HepG2 (cell line): Measurements from ENCODE around the gene LAMB2. TPM values are rescaled to one million over a fixed set of nuclear protein-coding genes. Genes with fewer than 3 reads are reported as not detected.

Experiments
- AFF4 ChIP-seq: sonication (generic); formaldehyde crosslinking; IDR thresholded peaks from 2 replicates; pipeline ENCODE4 v1.4.0; 2020; ENCODE audit warnings: missing genetic modification reagents
- EHMT2 ChIP-seq: fragments of 200-600 bp; sonication (generic); IDR thresholded peaks from 2 replicates; pipeline ENCODE4 v1.7.0; 2017; ENCODE audit warnings: antibody characterized with exemption, low read depth, low read length, borderline replicate concordance
- HNF1B ChIP-seq: sonication (generic); formaldehyde crosslinking; IDR thresholded peaks from 2 replicates; pipeline ENCODE4 v1.5.1; 2020; ENCODE audit warnings: mild to moderate bottlenecking, moderate library complexity, missing genetic modification reagents
- LCORL ChIP-seq, 2 experiments: fragments of 450-650 bp in 1 of 2; sonication (generic) in 1 of 2; formaldehyde crosslinking in 1 of 2; IDR thresholded peaks; 2 replicates each; pipeline versions ENCODE4 v1.5.0 to v1.6.1; 2017 to 2020; ENCODE audit warnings: antibody characterized with exemption in 1 of 2, missing genetic modification reagents in 1 of 2
- MXD4 ChIP-seq: IDR thresholded peaks from 2 replicates; pipeline ENCODE4 v1.6.1; 2016; ENCODE audit warnings: mild to moderate bottlenecking, missing biosample characterization, missing genetic modification reagents
- NCOR1 ChIP-seq: fragments of 200-600 bp; sonication (generic); IDR thresholded peaks from 2 replicates; pipeline ENCODE4 v1.7.0; 2017; ENCODE audit warnings: antibody characterized with exemption, low read length, borderline replicate concordance
- PAF1 ChIP-seq: IDR thresholded peaks from 2 replicates; pipeline ENCODE4 v1.6.1; 2016; ENCODE audit warnings: missing genetic modification reagents, missing compliant biosample characterization
- PHF21A ChIP-seq: sonication (generic); formaldehyde crosslinking; IDR thresholded peaks from 2 replicates; pipeline ENCODE4 v1.5.0; 2020; ENCODE audit warnings: mild to moderate bottlenecking, missing genetic modification reagents
- POGZ ChIP-seq: sonication (generic); formaldehyde crosslinking; IDR thresholded peaks from 2 replicates; pipeline ENCODE4 v1.4.0; 2020; ENCODE audit warnings: mild to moderate bottlenecking, missing genetic modification reagents
- RXRB ChIP-seq: IDR thresholded peaks from 2 replicates; pipeline ENCODE4 v1.6.1; 2016; ENCODE audit warnings: borderline replicate concordance, missing genetic modification reagents, missing compliant biosample characterization
- SMARCE1 ChIP-seq: fragments of 450-650 bp; IDR thresholded peaks from 2 replicates; pipeline ENCODE4 v1.6.1; 2017; ENCODE audit warnings: borderline replicate concordance
- SOX13 ChIP-seq, 3 experiments: fragments of 450-650 bp in 1 of 3; sonication (generic) in 1 of 3; formaldehyde crosslinking in 1 of 3; IDR thresholded peaks in 2 of 3; conservative IDR thresholded peaks in 1 of 3; 2 replicates each; pipeline versions ENCODE4 v1.5.0 to v1.6.1; 2016 to 2020; ENCODE audit warnings: antibody characterized with exemption in 1 of 3, mild to moderate bottlenecking in 1 of 3, missing compliant biosample characterization in 1 of 3, missing genetic modification reagents in 1 of 3, moderate library complexity in 1 of 3
- SP4 ChIP-seq: sonication (generic); formaldehyde crosslinking; IDR thresholded peaks from 2 replicates; pipeline ENCODE4 v1.8.1; 2023; ENCODE audit warnings: mild to moderate bottlenecking, missing genetic modification reagents
- SSRP1 ChIP-seq: IDR thresholded peaks from 2 replicates; pipeline ENCODE4 v1.6.1; 2016; ENCODE audit warnings: control low read depth
- TEAD3 ChIP-seq: optimal IDR thresholded peaks from 2 replicates; pipeline ENCODE3; 2016; ENCODE audit warnings: borderline replicate concordance
- ZFP36L2 ChIP-seq: sonication (generic); formaldehyde crosslinking; IDR thresholded peaks from 2 replicates; pipeline ENCODE4 v1.4.0; 2020; ENCODE audit warnings: missing genetic modification reagents
- ZNF510 ChIP-seq: sonication (generic); formaldehyde crosslinking; IDR thresholded peaks from 2 replicates; pipeline ENCODE4 v1.4.0; 2020; ENCODE audit warnings: low read depth, mild to moderate bottlenecking, missing genetic modification reagents
- ZNF572 ChIP-seq: sonication (generic); formaldehyde crosslinking; IDR thresholded peaks from 2 replicates; pipeline ENCODE4 v1.5.1; 2020; ENCODE audit warnings: mild to moderate bottlenecking, missing genetic modification reagents
- ZNF709 ChIP-seq: sonication (generic); formaldehyde crosslinking; IDR thresholded peaks from 2 replicates; pipeline ENCODE4 v1.5.0; 2020; ENCODE audit warnings: mild to moderate bottlenecking, missing genetic modification reagents
- ZNF770 ChIP-seq: sonication (generic); formaldehyde crosslinking; IDR thresholded peaks from 2 replicates; pipeline ENCODE4 v1.5.0; 2020; ENCODE audit warnings: mild to moderate bottlenecking, missing genetic modification reagents
- polyA plus RNA-seq, 8 experiments: library from polyadenylated mRNA; depleted of rRNA in 3 of 8; stranded (reverse) in 7 of 8; unstranded in 1 of 8; fragments of >200 nt; fragmentation: Illumina TruSeq in 4 of 8; extraction: Trizol in 4 of 8; gene quantifications; 2 replicates each; pipeline versions ENCODE4 v1.2.1 to v1.2.3, GENCODE V29; 2011 to 2016; ENCODE audit warnings: low read depth in 4 of 8, missing spikeins in 1 of 8, mixed read lengths in 1 of 8; ENCODE audit not compliant: insufficient read depth in 1 of 8
- total RNA-seq, 5 experiments: library from RNA; depleted of rRNA; stranded (reverse); fragments of >200 nt; fragmentation: Illumina TruSeq; extraction: Trizol; gene quantifications; 2 replicates each; pipeline ENCODE4 v1.2.3, GENCODE V29; 2016; ENCODE audit warnings: low read depth in 1 of 5

LAMB2 gene
- total and polyA plus RNA-seq, 2 of the 13 experiments (the other 11 are each of a cell fraction or from before 2014, with no cell fraction given): 208 to 443 TPM

- TF ChIP-seq ZNF510 (0 out of 2 replicates have a peak, but pooled peaks have one; percentile 61), ZNF709 (CRISPR knock-in tag) (peak; percentile 81; the same call in 1 of the 2 replicates), HNF1B (CRISPR knock-in tag) (peak; percentile 70), NCOR1 (peak; percentile 52; the same call in 1 of the 2 replicates), ZFP36L2 (no peak), AFF4 (CRISPR knock-in tag) (no peak), SMARCE1 (no peak), LCORL (IDR thresholded peaks at IDR 0.05) (no peak), LCORL (CRISPR knock-in tag; IDR thresholded peaks at IDR 0.05) (no peak; the same call in 1 of the 2 replicates), ZNF572 (peak; percentile 4; the same call in 1 of the 2 replicates), RXRB (CRISPR knock-in tag) (0 out of 2 replicates have a peak, but pooled peaks have one; percentile 44), ZNF770 (peak; percentile 34; the same call in 1 of the 2 replicates), SSRP1 (CRISPR knock-in tag) (no peak), PAF1 (CRISPR knock-in tag) (no peak), EHMT2 (no peak), TEAD3 (peak; percentile 45), PHF21A (CRISPR knock-in tag) (peak; percentile 75), MXD4 (CRISPR knock-in tag) (no peak; the same call in none of the 2 replicates), SOX13 (IDR thresholded peaks at IDR 0.05) (no peak), SOX13 (CRISPR knock-in tag; conservative IDR thresholded peaks at IDR 0.05 in 1 of 2, IDR thresholded peaks at IDR 0.05 in 1 of 2) (peak in 1 of 2 experiments; percentile 20; a peak in 2 of 4 replicates), SP4 (CRISPR knock-in tag) (peak; percentile 84; the same call in 1 of the 2 replicates), POGZ (CRISPR knock-in tag) (peak; percentile 68)
Observed at GRCh38 chr3:49093853-49094767, 38.7 kb downstream of the LAMB2 start, which contains the start of gene QRICH1 (continued).
